GM12878 (cell line): ENCODE data around the gene EEF1E1. TPM values are rescaled to one million over a fixed set of nuclear protein-coding genes. Genes with fewer than 3 reads are reported as not detected.

ENCODE experiments used
- ATAC-seq: fragments of 200-7000 bp; cut with Tn5 transposase; 3 replicates; pipeline ENCODE4 v1.9.1; 2020; ENCODE audit warnings: mild to moderate bottlenecking, moderate library complexity
- BruUV-seq: library from RNA; stranded (reverse); fragments of 400-500 nt; replicated peaks from 2 replicates; lab custom pipeline; 2021; lab: Mats Ljungman, UMichigan
- CTCF ChIA-PET: fragments of 300-600 bp; sonication (Branson Sonifier 250); formaldehyde crosslinking; extraction: SDS; loops from one replicate; lab custom pipeline; 2021; ENCODE audit warnings: inconsistent platforms; lab: Yijun Ruan, JAX
- POLR2A ChIA-PET: fragments of 350-600 bp; formaldehyde crosslinking; extraction: SDS; loops from one replicate; lab custom pipeline; 2021; ENCODE audit warnings: inconsistent platforms; lab: Charles Lee
- RAD21 ChIA-PET: fragments of 300-600 bp; sonication (Branson Sonifier 250); formaldehyde crosslinking; loops from one replicate; lab custom pipeline; 2023; ENCODE audit warnings: antibody characterized with exemption; ENCODE audit not compliant: unreplicated experiment; lab: Charles Lee
- SMC1A ChIA-PET: fragments of 300-600 bp; sonication (Branson Sonifier 250); formaldehyde crosslinking; loops from one replicate; lab custom pipeline; 2023; ENCODE audit not compliant: unreplicated experiment, uncharacterized antibody; lab: Charles Lee
- DNase-seq: peaks from one replicate; pipeline ENCODE4 v3.0.0-alpha.2; 2011; ENCODE audit warnings: low read depth, low spot score
- FAIRE-seq: peaks from 3 replicates; lab custom pipeline; 2011; peaks lifted over from hg19 to GRCh38; lab: Jason Lieb, UNC
- H2AFZ ChIP-seq: 2 replicates; pipeline ENCODE4 v1.6.0; 2011; ENCODE audit warnings: low read depth, low read length, control low read depth; ENCODE audit not compliant: control insufficient read depth
- H3K27ac ChIP-seq: 2 replicates; pipeline ENCODE4 v1.5.1; 2011; ENCODE audit warnings: control low read depth; ENCODE audit not compliant: control insufficient read depth, insufficient read depth
- H3K27me3 ChIP-seq, 2 experiments: replicated peaks in 1 of 2; 2 replicates each; pipeline versions ENCODE4 v1.6.0 to v1.6.1; 2011; ENCODE audit warnings: low read length in 1 of 2; ENCODE audit not compliant: control insufficient read depth in 2 of 2, insufficient read depth in 2 of 2
- H3K36me3 ChIP-seq, 2 experiments: 2 replicates each; pipeline ENCODE4 v1.5.1; 2011; ENCODE audit warnings: low read length in 1 of 2; ENCODE audit not compliant: control insufficient read depth in 2 of 2, insufficient read depth in 2 of 2
- H3K4me1 ChIP-seq: 2 replicates; pipeline ENCODE4 v1.6.1; 2011; ENCODE audit warnings: mild to moderate bottlenecking, low read length, moderate library complexity, mixed read lengths; ENCODE audit not compliant: control insufficient read depth, insufficient read depth
- H3K4me2 ChIP-seq: 2 replicates; pipeline ENCODE4 v1.6.0; 2011; ENCODE audit warnings: control low read depth; ENCODE audit not compliant: control insufficient read depth, insufficient read depth
- H3K4me3 ChIP-seq: fragments of 200-600 bp; sonication (generic); 2 replicates; pipeline ENCODE4 v1.5.1; 2016
- H3K79me2 ChIP-seq: 2 replicates; pipeline ENCODE4 v1.6.0; 2011; ENCODE audit warnings: low read length; ENCODE audit not compliant: control insufficient read depth, insufficient read depth
- H3K9ac ChIP-seq: 2 replicates; pipeline ENCODE4 v1.8.0; 2011; ENCODE audit warnings: low read length, control low read depth, mixed read lengths; ENCODE audit not compliant: control insufficient read depth, insufficient read depth
- H3K9me3 ChIP-seq: replicated peaks from 3 replicates; pipeline ENCODE4 v1.5.1; 2011; ENCODE audit warnings: mild to moderate bottlenecking, low read length; ENCODE audit not compliant: control insufficient read depth, insufficient read depth
- H4K20me1 ChIP-seq: 2 replicates; pipeline ENCODE4 v1.6.0; 2011; ENCODE audit not compliant: control insufficient read depth, insufficient read depth
- IRF3 ChIP-seq: fragments of 450-650 bp; IDR thresholded peaks from 2 replicates; pipeline ENCODE4 v1.6.1; 2014; ENCODE audit warnings: mild to moderate bottlenecking
- KDM1A ChIP-seq: fragments of 200-600 bp; sonication (generic); IDR thresholded peaks from 2 replicates; pipeline ENCODE4 v1.6.1; 2016; ENCODE audit warnings: borderline replicate concordance
- MEF2A ChIP-seq: IDR thresholded peaks from 2 replicates; pipeline ENCODE4 v1.6.1; 2011; ENCODE audit warnings: low read depth, mild to moderate bottlenecking, low read length, moderate library complexity; ENCODE audit not compliant: insufficient read depth
- MEF2B ChIP-seq: fragments of 450-650 bp; IDR thresholded peaks from 2 replicates; pipeline ENCODE4 v1.6.1; 2018; ENCODE audit warnings: mild to moderate bottlenecking, moderate library complexity; ENCODE audit not compliant: partially characterized antibody, poor library complexity, severe bottlenecking
- RAD21 ChIP-seq: IDR thresholded peaks from 2 replicates; pipeline ENCODE4 v1.6.1; 2011; ENCODE audit warnings: mild to moderate bottlenecking, low read depth, low read length, moderate library complexity; ENCODE audit not compliant: insufficient read depth
- SMC3 ChIP-seq: IDR thresholded peaks from 2 replicates; pipeline ENCODE4 v1.6.1; 2011; ENCODE audit warnings: low read length, improper control_type of control experiment, borderline replicate concordance
- in situ Hi-C: fragments of 300-500 bp; cut with MboI; formaldehyde crosslinking; loops from 9 replicates; pipeline ENCODE4 v1.14.3; 2018; ENCODE audit warnings: mixed read lengths
- intact Hi-C: fragments of 100-400 bp; cut with micrococcal nuclease; formaldehyde crosslinking; loops from one replicate; pipeline ENCODE4 v1.14.2; 2022; ENCODE audit not compliant: unreplicated experiment
- polyA plus RNA-seq, 11 experiments: library from polyadenylated mRNA; depleted of rRNA in 4 of 11; unstranded in 6 of 11; stranded (reverse) in 5 of 11; fragments of >200 nt; fragmentation: Nextera tagmentation in 4 of 11; fragmentation: Illumina TruSeq in 1 of 11; extraction: Ambion mirVana in 4 of 11; extraction: Trizol in 1 of 11; gene quantifications; 1 replicate in 1 of 11; 2 replicates in 10 of 11; pipeline versions ENCODE4 v1.2.1 to v1.2.3, GENCODE V29; 2011 to 2016; ENCODE audit warnings: inconsistent platforms in 2 of 11, missing spikeins in 2 of 11, low read depth in 1 of 11
- total RNA-seq, 4 experiments: library from RNA; depleted of rRNA in 3 of 4; stranded (reverse); fragments of >200 nt in 3 of 4; fragmentation: Illumina TruSeq in 1 of 4; extraction: Trizol in 1 of 4; gene quantifications; 2 replicates each; pipeline versions ENCODE4 v1.2.1 to v1.2.3, GENCODE V29; 2013 to 2021
- TF ChIP-seq, protein P1 (sequence below), 3 experiments: IDR thresholded peaks in 2 of 3; conservative IDR thresholded peaks in 1 of 3; 2 replicates each; pipeline ENCODE4 v1.5.1; 2011; ENCODE audit warnings: low read depth in 3 of 3, low read length in 3 of 3, mild to moderate bottlenecking in 3 of 3, control low read depth in 2 of 3, moderate library complexity in 2 of 3, inconsistent platforms in 1 of 3, mixed read lengths in 1 of 3; ENCODE audit not compliant: control insufficient read depth in 2 of 3, insufficient read depth in 1 of 3; ENCODE audit errors: extremely low read depth in 1 of 3

Gene EEF1E1
- total and polyA plus RNA-seq, 10 of the 15 experiments (the other 5 are each of a cell fraction or from before 2014, with no cell fraction given): 55.3 to 668 (median 121) TPM

- DNase-seq: no peak
- H3K4me2 ChIP-seq: no peak overlapping the region
- CTCF ChIA-PET: interaction anchor here (0.9 to 4.8 kb wide), 30 partner anchors 9 to 781 kb away, joined by 3 to 81 read pairs (median 4); partner anchors contain the start of genes BMP6 and EEF1E1
- POLR2A ChIA-PET: no interaction called here
- SMC1A ChIA-PET: interaction anchor here (0.6 to 2.8 kb wide), 11 partner anchors 17 to 441 kb away, joined by 3 to 25 read pairs (median 4); partner anchors contain the start of gene BMP6
- intact Hi-C loops: loop anchor here (1.0 to 5.0 kb wide), 2 partner anchors 336 to 442 kb away; no protein-coding TSS in a partner anchor
- no peak overlapping the region for H3K27ac ChIP-seq
- TF ChIP-seq MEF2B: peak; percentile 68
- no peak for TF ChIP-seq IRF3
- TF ChIP-seq MEF2A: peak; percentile 86
- no peak for TF ChIP-seq KDM1A
- TF ChIP-seq, protein P1, sequence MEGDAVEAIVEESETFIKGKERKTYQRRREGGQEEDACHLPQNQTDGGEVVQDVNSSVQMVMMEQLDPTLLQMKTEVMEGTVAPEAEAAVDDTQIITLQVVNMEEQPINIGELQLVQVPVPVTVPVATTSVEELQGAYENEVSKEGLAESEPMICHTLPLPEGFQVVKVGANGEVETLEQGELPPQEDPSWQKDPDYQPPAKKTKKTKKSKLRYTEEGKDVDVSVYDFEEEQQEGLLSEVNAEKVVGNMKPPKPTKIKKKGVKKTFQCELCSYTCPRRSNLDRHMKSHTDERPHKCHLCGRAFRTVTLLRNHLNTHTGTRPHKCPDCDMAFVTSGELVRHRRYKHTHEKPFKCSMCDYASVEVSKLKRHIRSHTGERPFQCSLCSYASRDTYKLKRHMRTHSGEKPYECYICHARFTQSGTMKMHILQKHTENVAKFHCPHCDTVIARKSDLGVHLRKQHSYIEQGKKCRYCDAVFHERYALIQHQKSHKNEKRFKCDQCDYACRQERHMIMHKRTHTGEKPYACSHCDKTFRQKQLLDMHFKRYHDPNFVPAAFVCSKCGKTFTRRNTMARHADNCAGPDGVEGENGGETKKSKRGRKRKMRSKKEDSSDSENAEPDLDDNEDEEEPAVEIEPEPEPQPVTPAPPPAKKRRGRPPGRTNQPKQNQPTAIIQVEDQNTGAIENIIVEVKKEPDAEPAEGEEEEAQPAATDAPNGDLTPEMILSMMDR (IDR thresholded peaks at IDR 0.05 in 2 of 3, conservative IDR thresholded peaks at IDR 0.05 in 1 of 3; ENCODE audit: control insufficient read depth in 2 of 3, extremely low read depth in 1 of 3, insufficient read depth in 1 of 3, low read depth in 3 of 3, low read length in 3 of 3): peak in 2 of 3 experiments; percentile 15 to 47; a peak in 1 of 6 replicates
- TF ChIP-seq RAD21: peak; percentile 50
- peak; percentile 52; the same call in 1 of the 2 replicates for TF ChIP-seq SMC3
- no peak overlapping the region for H2AFZ ChIP-seq
- no peak overlapping the region for H3K4me3 ChIP-seq
- H3K79me2 ChIP-seq: peaks cover 9% of the 10 kb centered on the region
- H3K36me3 ChIP-seq: peaks cover 0 to 7% of the 10 kb centered on the region in 2 experiments; a peak in 1 of 4 replicates
- H3K27me3 ChIP-seq: no peaks in the 10 kb centered on the region
- H3K9ac ChIP-seq: no peak overlapping the region
- no TSS peak for BruUV-seq
- in situ Hi-C loops: loop anchor here (5.0 kb wide), 1 partner anchor 337 kb away; no protein-coding TSS in a partner anchor
- H4K20me1 ChIP-seq: no peaks in the 10 kb centered on the region
- no peak for ATAC-seq
- no peak for FAIRE-seq
- no peaks in the 10 kb centered on the region for H3K9me3 ChIP-seq
- RAD21 ChIA-PET: interaction anchor here (0.6 to 2.3 kb wide), 10 partner anchors 11 to 782 kb away, joined by 3 to 20 read pairs (median 4); no protein-coding TSS in a partner anchor
- no peaks in the 10 kb centered on the region for H3K4me1 ChIP-seq
Measured at GRCh38 chr6:8059129-8059528, 43.2 kb downstream of the EEF1E1 start.
